Activated CD8-positive, alpha-beta memory T cell treated with anti-CD3 and anti-CD28 coated beads for 24 hours (primary cell): Measurements from ENCODE around the gene SCUBE1.

Experiments
- DNase-seq: peaks from one replicate; pipeline ENCODE4 v3.0.0-alpha.2; 2020

SCUBE1 gene

GRCh38 chr22:43325176-43325575 lies 18.0 kb downstream of the SCUBE1 start:
- no peak for DNase-seq

DNA sequence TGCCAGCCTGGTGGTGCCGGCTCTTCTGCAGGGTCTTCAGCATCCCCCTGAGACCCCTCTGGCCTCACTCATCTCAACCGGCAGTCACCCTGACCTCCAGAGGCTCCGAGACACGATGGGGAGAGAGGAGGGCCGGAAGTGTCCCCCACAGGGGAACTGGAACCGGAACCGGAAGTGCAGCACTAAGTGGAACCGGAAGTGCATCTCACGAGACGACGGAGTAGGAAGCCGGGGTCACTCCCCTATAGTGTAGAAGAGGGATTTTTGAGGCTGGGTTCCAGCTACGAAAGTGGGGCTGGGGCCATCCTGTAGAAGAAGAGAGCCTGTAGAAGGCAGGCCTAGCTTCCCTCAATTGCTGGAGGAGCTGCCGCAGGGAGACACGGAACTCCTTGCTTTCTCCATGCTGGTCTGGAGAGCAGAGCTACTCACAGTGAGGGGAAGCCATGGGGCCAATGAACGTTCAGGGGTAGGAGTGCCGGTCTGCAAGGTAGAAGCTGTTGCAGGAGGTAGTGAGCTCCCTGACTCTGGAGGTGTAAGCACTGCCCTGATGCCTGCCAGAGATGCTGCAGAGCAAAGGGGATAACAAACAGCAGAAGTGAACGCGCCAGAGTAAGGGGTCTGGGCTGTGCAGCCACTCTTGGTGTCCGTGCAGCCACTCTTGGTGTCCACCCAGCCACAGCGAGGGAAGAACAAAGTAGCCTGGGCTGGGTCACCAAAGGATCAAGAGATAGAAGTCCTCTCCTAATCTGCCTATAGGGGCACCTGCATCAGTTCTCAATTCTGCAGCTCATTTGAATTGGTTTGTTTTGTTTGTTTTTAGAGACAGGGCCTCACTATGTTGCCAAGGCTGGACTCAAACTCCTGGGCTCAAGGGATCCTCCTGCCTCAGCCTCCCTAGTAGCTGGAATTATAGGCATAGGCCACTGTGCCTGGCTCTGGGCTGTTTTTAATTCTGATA lies 21.9 kb downstream of the SCUBE1 start:
- no peak for DNase-seq

DNA sequence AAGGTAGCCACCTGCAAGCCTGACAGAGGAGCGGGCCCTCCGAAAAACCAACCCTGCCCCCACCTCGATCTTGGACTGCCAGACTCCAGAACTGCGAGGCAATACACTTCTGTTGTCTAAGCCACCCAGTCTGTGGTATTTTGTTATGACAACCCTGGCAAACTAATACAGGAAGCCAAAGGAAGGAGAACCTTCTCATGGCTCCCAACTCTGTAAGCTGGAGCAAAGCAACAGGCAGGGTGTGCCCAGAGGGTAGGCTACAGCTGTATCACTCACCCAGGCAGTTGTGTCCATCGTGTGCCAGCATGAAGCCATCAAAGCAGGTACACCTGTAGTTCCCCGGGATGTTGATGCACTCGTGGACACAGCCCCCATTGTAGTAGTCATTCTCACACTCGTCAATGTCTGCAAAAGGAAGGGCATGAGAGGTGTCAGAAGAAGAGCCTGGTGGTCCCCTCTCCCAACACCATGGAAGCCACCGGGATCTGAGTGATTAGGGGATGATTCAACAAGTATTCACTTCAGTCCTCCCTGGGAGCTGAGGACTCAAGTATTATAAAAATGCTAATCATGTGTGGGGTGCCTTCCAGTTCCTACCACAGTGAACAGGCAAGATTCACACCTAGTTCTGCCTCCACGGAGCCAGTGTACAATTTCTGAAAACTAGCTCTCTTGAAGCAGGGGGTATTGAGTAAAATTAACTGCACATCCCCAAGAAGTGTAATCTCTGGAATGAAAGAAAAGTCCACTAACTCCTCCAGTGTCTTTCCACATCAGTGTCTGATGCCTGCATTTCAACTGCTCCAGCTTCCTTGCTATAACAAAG lies 23.3 kb downstream of the SCUBE1 start:
- DNase-seq, result no peak

GRCh38 chr22:43317239-43317638 lies 25.9 kb downstream of the SCUBE1 start:
- no peak for DNase-seq

DNA sequence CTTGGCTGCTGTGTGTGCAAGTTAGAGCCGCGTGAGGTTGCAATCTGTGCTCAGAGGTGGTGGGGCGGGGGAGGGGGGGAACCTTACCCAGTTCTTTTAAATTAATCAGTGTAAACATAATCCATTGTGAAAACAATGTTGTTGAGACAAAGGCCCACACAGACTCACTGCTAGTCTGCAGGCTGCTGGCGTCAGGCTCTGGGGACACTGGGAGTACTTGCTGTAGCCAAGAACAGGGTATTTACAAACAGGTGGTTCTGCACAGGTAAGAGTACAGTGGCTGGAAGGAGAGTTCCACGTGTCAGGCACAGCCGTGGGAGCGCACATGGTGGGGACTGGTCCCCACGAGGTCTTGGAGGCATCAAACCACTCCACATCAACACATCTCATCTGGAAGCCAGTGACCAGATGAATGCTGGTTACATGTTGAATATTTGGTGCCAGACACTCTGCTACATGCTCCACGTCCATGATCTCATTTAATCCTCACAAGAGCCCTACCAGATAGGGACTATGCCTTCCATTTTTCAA lies 27.4 kb downstream of the SCUBE1 start:
- DNase-seq, result no peak

DNA sequence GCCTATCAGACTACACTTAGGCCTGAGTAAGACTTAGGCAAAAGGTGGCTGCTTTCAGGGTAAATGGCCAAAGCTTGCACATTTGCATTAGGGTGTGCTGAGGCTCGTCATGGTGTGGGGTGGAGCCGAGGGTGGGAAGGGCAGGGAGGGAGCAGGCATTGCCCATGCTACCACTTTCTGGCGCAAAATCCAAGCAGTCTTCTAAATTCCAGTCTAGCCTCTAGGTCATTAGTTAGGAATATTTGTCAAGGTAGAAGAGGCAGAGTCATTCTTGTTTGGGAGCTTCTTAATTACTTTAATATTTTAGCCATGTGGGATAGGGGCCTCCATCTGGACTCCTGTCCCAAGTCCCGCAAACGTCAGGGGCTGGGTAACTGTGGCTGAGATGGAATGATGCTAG lies 28.6 kb downstream of the SCUBE1 start:
- no peak for DNase-seq

DNA sequence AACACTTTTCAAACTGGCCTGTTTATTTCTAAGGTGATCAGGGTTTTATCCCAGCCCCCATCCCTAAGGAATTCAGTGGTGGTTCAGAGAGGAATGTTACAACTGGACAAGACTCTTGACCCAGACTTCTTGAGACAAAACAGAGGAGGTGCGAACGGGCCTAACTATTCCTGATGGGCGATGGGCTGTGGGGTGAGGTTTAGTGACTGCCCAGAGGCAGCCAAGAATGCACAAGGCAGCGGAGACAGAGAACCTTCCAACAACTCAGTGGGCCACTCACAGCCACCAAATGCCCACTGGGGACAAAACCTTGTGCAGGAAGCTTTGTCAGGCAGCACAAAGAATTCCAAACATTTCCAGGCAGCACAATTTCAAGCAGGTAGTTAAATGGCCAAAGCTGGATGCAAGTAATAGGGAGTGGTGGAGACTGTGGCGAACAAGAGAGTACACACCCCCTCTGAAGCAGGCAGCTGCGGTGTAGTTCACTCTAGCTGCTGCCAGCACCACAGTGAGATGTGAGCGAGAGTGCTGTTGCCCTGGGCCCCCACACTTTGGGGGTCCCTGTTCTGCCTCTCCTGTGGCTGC lies 29.2 kb downstream of the SCUBE1 start:
- no peak for DNase-seq

GRCh38 chr22:43313244-43313889 lies 29.8 kb downstream of the SCUBE1 start:
- DNase-seq, result no peak

DNA sequence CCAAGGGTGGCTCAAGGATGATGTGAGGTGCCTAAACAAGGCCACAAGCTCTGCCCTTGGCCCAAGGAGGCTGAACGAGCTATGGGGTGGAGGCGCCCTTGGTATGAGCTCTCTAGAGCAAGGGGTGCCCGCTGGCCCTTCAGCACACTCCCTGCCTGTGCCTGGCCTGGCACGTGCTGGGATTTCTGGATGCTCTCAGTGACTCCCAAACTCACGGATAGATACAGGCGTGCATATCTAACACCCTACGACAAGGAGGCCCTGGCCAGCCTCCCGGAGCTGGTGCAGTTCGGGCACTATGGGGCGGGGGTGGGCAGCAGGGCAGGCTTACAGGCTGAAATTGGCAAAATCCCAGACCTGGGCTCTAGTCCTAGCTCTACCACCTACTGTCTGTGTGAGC lies 30.6 kb downstream of the SCUBE1 start:
- DNase-seq, result no peak

DNA sequence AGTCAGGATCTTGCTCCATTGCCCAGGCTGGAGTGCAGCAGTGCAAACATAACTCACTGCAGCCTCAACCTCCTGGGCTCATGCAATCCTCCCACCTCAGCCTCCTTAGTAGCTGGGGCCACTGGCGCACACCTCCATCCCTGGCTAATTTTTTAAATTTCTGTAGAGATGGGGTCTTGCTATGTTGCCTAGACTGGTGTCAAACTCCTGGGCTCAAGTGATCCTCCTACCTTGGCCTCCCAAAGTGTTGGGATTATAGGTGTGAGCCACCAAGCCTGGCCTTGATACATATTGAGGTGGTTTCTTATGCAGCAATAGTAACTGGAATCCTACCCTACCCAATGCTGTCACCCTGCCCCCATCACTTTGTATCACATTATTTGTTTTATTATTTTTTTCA lies 32.4 kb downstream of the SCUBE1 start:
- no peak for DNase-seq

- no peak for DNase-seq
Observed at GRCh38 chr22:43310311-43310710, 32.9 kb downstream of the SCUBE1 start.

GRCh38 chr22:43308836-43309235 lies 34.3 kb downstream of the SCUBE1 start:
- no peak for DNase-seq

GRCh38 chr22:43308060-43308830 lies 34.9 kb downstream of the SCUBE1 start:
- DNase-seq, result no peak

- no peak for DNase-seq
Observed at GRCh38 chr22:43305806-43306205, 37.4 kb downstream of the SCUBE1 start.

DNA sequence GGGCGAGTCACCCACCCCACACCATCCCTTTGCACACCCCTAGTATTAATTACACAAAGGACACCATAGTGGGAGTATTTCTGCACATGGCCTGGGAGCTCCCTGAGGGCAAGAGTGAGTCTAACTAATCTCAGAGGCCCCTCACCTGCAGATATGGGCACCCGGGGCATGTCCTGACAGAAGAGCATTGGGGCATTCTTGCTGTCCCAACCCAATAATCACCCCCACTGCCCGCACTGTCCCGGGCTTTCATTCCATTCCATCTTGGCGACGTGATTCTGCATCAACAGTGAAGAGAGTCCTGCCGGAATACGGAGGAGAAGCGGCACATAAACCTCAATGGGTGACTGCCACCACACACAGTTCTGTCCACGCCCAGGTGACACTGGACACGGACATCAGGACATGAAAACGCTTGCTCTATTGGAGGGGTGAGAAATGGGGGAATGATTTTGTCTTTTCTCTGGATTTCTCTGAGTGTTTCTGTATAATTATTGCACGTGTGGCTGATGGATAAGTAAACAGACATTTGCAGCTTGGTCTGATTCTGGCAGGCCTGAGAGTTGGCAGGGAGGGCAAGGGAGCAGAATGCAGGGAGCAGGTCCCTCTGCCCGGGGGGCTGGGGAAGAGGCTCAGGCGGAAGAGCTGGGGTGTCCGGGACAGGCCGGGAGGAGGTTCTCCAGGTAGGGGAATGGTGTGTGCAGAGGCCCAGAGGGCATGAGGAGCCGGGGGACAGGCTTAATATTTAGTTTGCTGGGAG lies 38.2 kb downstream of the SCUBE1 start:
- no peak for DNase-seq

- DNase-seq, result no peak
Observed at GRCh38 chr22:43303751-43304150, 39.4 kb downstream of the SCUBE1 start.

- no peak for DNase-seq
Observed at GRCh38 chr22:43303166-43303565, 40.0 kb downstream of the SCUBE1 start.

DNA sequence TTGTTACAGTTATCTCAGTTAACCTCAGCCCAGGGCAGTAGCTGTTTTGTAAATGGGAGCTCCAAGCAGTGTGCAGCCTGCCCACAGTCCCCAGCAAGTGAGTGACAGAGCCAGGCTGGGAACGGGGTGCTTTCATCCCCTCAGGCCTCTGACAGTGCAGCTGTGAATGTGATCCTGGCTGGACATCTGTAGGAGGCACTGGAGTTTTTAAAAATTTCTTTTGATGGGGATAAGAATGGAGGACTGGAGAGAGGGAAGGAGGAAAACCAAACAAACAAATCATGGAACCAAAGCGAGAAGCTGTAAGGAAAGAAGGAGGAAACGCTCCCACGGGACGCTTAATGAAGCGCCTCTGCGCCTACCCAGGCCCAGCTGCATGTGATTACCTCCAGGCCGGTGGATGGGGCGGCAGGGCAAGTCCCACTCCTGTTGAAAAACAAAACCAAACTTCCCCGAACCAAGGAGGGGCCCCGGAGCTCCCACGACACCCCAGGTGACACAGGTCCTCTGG lies 40.6 kb downstream of the SCUBE1 start:
- DNase-seq, result no peak

- DNase-seq, result no peak
Observed at GRCh38 chr22:43301866-43302265, 41.3 kb downstream of the SCUBE1 start.

DNA sequence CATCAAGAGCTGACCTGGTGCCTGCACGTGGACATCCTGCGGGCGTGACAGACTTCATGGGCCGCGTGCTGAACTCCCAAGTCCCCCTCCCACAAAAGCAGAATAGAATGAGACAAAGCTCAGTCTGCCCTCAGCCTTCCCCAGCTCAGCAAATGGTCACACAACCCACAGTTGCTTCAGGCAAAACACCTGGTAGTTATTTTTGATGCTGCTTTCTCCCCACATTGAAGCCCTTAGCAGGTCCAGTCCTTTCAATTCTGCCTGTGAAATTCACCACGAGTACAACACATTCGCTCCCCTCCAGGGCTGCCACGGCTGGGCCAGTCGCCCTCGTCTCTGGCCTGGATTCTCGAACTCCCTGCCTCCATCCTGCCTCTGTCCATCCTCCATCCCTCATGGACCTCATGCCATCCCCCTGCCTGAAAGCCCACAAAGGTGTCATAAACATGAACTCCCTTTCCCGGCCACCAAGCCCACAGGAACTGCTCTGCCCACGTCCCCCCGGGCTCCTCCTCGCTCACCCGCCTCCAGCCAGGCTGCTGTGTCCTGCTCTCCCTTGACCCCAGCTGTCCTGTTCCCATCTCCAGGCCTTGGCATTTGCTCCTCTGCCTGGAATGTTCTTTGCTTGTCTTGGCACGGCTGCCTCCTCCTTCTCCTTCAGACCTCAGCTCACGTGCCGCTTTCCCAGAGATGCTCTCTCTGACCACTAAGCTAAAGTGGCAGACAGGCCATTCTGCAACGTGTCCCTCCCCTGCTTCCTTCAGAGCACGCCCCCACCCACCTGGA lies 42.1 kb downstream of the SCUBE1 start:
- no peak for DNase-seq
